ENCODE measurements around the gene THAP8.

THAP8 gene

GRCh38 chr19:36030264-36031148 is 23.6 kb downstream of the THAP8 start:
- DNase-seq (ENCODE audit: low read depth) = no peak

- no peak for DNase-seq (ENCODE audit: low read depth)
Observed at GRCh38 chr19:36028313-36029041, 25.6 kb downstream of the THAP8 start.

- no peak for DNase-seq (ENCODE audit: low read depth)
Observed at GRCh38 chr19:36027696-36028095, 26.4 kb downstream of the THAP8 start.

GRCh38 chr19:36026091-36026876 is 27.8 kb downstream of the THAP8 start:
- DNase-seq (ENCODE audit: low read depth) = no peak

GRCh38 chr19:36025541-36025940 is 28.5 kb downstream of the THAP8 start:
- no peak for DNase-seq (ENCODE audit: low read depth)

- DNase-seq (ENCODE audit: low read depth) = no peak
Observed at GRCh38 chr19:36023432-36023831, 30.7 kb downstream of the THAP8 start.

- no peak for DNase-seq (ENCODE audit: low read depth)
Observed at GRCh38 chr19:36019061-36019670, 34.9 kb downstream of the THAP8 start.

- peak; percentile 99 for DNase-seq (ENCODE audit: low read depth)
Observed at GRCh38 chr19:36014012-36014924, 39.8 kb downstream of the THAP8 start, which contains the start of gene ALKBH6. ALKBH6 (minus strand) TSS chr19:36014213; CDS start chr19:36013397, 816 bp downstream.

GRCh38 chr19:36013280-36014011 is 40.6 kb downstream of the THAP8 start:
- DNase-seq (ENCODE audit: low read depth) = no peak

- no peak for DNase-seq (ENCODE audit: low read depth)
Observed at GRCh38 chr19:36010402-36010801, 43.7 kb downstream of the THAP8 start.

- no peak for DNase-seq (ENCODE audit: low read depth)
Observed at GRCh38 chr19:36009633-36010379, 44.3 kb downstream of the THAP8 start.

- DNase-seq (ENCODE audit: low read depth) = peak; percentile 73
Observed at GRCh38 chr19:36009220-36009619, 44.9 kb downstream of the THAP8 start.

- no peak for DNase-seq (ENCODE audit: low read depth)
Observed at GRCh38 chr19:36008336-36008978, 45.6 kb downstream of the THAP8 start, which contains the start of gene SYNE4. SYNE4 (minus strand) TSS chr19:36008813; CDS start chr19:36008681, 132 bp downstream.

- no peak for DNase-seq (ENCODE audit: low read depth)
Observed at GRCh38 chr19:36006955-36007354, 47.1 kb downstream of the THAP8 start.

- no peak for DNase-seq (ENCODE audit: low read depth)
Observed at GRCh38 chr19:36003284-36003683, 50.8 kb downstream of the THAP8 start.

- no peak for DNase-seq (ENCODE audit: low read depth)
Observed at GRCh38 chr19:36001605-36002004, 52.5 kb downstream of the THAP8 start.

GRCh38 chr19:35996777-35997176 is 57.3 kb downstream of the THAP8 start:
- no peak for DNase-seq (ENCODE audit: low read depth)
